SHP77 treated with DMSO at 0.1 percent for 48 hours (cell line): ENCODE measurements around the gene FNDC3B.
A peak's percentile ranks its signal among the peaks of the same experiment; 100 is the strongest.

Source experiments
- DNase-seq: peaks from one replicate; lab custom pipeline; 2025; lab: John Stamatoyannopoulos, UW

The FNDC3B gene

GRCh38 chr3:172216911-172217310 is 177.5 kb downstream of the FNDC3B start:
- DNase-seq: no peak

- DNase-seq: no peak
These were observed 178.5 kb downstream of the FNDC3B start for GRCh38 chr3:172217877-172218276.

- DNase-seq: no peak
These were observed 179.3 kb downstream of the FNDC3B start for GRCh38 chr3:172218350-172219323.

- DNase-seq: no peak
These were observed 180.4 kb downstream of the FNDC3B start for GRCh38 chr3:172219750-172220149.

- no peak for DNase-seq
These were observed 182.2 kb downstream of the FNDC3B start for GRCh38 chr3:172221547-172221946.

GRCh38 chr3:172222478-172223071 is 183.2 kb downstream of the FNDC3B start:
- no peak for DNase-seq

GRCh38 chr3:172223870-172224269 is 184.5 kb downstream of the FNDC3B start:
- DNase-seq: no peak

GRCh38 chr3:172224560-172225214 is 185.3 kb downstream of the FNDC3B start:
- peak; percentile 26 for DNase-seq

- no peak for DNase-seq
These were observed 185.9 kb downstream of the FNDC3B start for GRCh38 chr3:172225215-172225707.

GRCh38 chr3:172226831-172227230 is 187.5 kb downstream of the FNDC3B start:
- no peak for DNase-seq

- no peak for DNase-seq
These were observed 188.1 kb downstream of the FNDC3B start for GRCh38 chr3:172227340-172228035.

- DNase-seq: no peak
These were observed 188.6 kb downstream of the FNDC3B start for GRCh38 chr3:172228036-172228415.

- DNase-seq: no peak
These were observed 190.1 kb downstream of the FNDC3B start for GRCh38 chr3:172229462-172229861.

GRCh38 chr3:172231318-172231901 is 192.0 kb downstream of the FNDC3B start:
- DNase-seq: no peak

- no peak for DNase-seq
These were observed 193.3 kb downstream of the FNDC3B start for GRCh38 chr3:172232579-172233212.

GRCh38 chr3:172233474-172234277 is 194.3 kb downstream of the FNDC3B start:
- DNase-seq: no peak

GRCh38 chr3:172235698-172236097 is 196.3 kb downstream of the FNDC3B start:
- DNase-seq: no peak

GRCh38 chr3:172236771-172237742 is 197.7 kb downstream of the FNDC3B start:
- no peak for DNase-seq

GRCh38 chr3:172238188-172238587 is 198.8 kb downstream of the FNDC3B start:
- DNase-seq: no peak
